Measurements from ENCODE around the gene OLFM1.

The OLFM1 gene

GRCh38 chr9:135073741-135074305, 13.6 kb upstream of the OLFM1 start:
- DNase-seq (ENCODE audit: low read depth): no peak
- H3K4me3 ChIP-seq (ENCODE audit: low read length): no peak overlapping the region
- no peak for TF ChIP-seq CTCF (IDR thresholded peaks at IDR 0.05; ENCODE audit: insufficient read depth, low read depth, low read length, missing control alignments)

- no peak for DNase-seq (ENCODE audit: low read depth)
- H3K4me3 ChIP-seq (ENCODE audit: low read length): no peak overlapping the region
- TF ChIP-seq CTCF (IDR thresholded peaks at IDR 0.05; ENCODE audit: insufficient read depth, low read depth, low read length, missing control alignments): no peak
These were observed 12.9 kb upstream of the OLFM1 start for GRCh38 chr9:135074354-135075233.

- TF ChIP-seq CTCF (IDR thresholded peaks at IDR 0.05; ENCODE audit: insufficient read depth, low read depth, low read length, missing control alignments): no peak
- no peak overlapping the region for H3K4me3 ChIP-seq (ENCODE audit: low read length)
- DNase-seq (ENCODE audit: low read depth): no peak
These were observed 12.0 kb upstream of the OLFM1 start for GRCh38 chr9:135075234-135076142.

GRCh38 chr9:135076143-135076875, 11.2 kb upstream of the OLFM1 start:
- H3K4me3 ChIP-seq (ENCODE audit: low read length): no peak overlapping the region
- no peak for TF ChIP-seq CTCF (IDR thresholded peaks at IDR 0.05; ENCODE audit: insufficient read depth, low read depth, low read length, missing control alignments)
- no peak for DNase-seq (ENCODE audit: low read depth)

- no peak for TF ChIP-seq CTCF (IDR thresholded peaks at IDR 0.05; ENCODE audit: insufficient read depth, low read depth, low read length, missing control alignments)
- DNase-seq (ENCODE audit: low read depth): no peak
- no peak overlapping the region for H3K4me3 ChIP-seq (ENCODE audit: low read length)
These were observed 10.5 kb upstream of the OLFM1 start for GRCh38 chr9:135076876-135077430.

Data from epithelial cell of esophagus (primary cell).